ENCODE measurements around the gene SIGLEC15. TPM values are rescaled to one million over a fixed set of nuclear protein-coding genes. Genes with fewer than 3 reads are reported as not detected.

SIGLEC15 gene
- total RNA-seq, 2 experiments from 2014 or later: not detected

DNA sequence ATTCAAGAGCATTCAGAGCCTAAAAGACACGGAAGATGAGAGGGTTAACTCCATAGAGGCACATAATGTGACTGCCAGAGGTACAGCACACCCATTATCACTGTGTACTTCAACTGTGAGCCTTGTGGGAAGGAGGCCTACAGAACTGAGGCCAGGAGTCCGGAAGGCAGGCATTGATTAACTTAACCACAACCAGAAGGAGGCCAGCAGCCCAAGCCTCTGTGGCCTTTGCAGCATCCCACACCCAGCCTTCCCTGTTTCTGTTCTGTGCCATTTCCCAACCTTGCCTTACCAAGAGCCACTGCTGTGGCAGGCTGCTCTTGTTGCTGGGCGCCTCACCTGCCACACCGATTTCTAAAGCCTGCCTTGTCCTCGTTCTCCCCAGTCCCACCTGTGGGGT, 27.2 kb downstream of the SIGLEC15 start:
- H3K36me3 ChIP-seq (ENCODE audit: insufficient read depth, low read length): no peaks in the 10 kb centered on the region
- no peak overlapping the region for H2AFZ ChIP-seq (ENCODE audit: low read length)
- no TSS peak for BruUV-seq (replicated peaks)
- H4K20me1 ChIP-seq (ENCODE audit: insufficient read depth, low read length): no peaks in the 10 kb centered on the region
- H3K9me3 ChIP-seq (ENCODE audit: low read length): no peaks in the 10 kb centered on the region
- no peak overlapping the region for H3K27ac ChIP-seq (ENCODE audit: low read depth, low read length, poor library complexity, severe bottlenecking)
- POLR2A ChIA-PET: no interaction called here
- H3K4me3 ChIP-seq (ENCODE audit: low read depth, low read length, poor library complexity, severe bottlenecking): no peak overlapping the region
- H3K4me1 ChIP-seq (ENCODE audit: insufficient read depth, low read length, poor library complexity, severe bottlenecking): no peaks in the 10 kb centered on the region
- DNase-seq (ENCODE audit: low spot score): no peak
- intact Hi-C loops (cut with micrococcal nuclease; ENCODE audit: unreplicated experiment): no loop called here
- TF ChIP-seq, protein P1, sequence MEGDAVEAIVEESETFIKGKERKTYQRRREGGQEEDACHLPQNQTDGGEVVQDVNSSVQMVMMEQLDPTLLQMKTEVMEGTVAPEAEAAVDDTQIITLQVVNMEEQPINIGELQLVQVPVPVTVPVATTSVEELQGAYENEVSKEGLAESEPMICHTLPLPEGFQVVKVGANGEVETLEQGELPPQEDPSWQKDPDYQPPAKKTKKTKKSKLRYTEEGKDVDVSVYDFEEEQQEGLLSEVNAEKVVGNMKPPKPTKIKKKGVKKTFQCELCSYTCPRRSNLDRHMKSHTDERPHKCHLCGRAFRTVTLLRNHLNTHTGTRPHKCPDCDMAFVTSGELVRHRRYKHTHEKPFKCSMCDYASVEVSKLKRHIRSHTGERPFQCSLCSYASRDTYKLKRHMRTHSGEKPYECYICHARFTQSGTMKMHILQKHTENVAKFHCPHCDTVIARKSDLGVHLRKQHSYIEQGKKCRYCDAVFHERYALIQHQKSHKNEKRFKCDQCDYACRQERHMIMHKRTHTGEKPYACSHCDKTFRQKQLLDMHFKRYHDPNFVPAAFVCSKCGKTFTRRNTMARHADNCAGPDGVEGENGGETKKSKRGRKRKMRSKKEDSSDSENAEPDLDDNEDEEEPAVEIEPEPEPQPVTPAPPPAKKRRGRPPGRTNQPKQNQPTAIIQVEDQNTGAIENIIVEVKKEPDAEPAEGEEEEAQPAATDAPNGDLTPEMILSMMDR (conservative IDR thresholded peaks at IDR 0.05; ENCODE audit: low read length): no peak
- no peak for TF ChIP-seq EZH2phosphoT487 (IDR thresholded peaks at IDR 0.05; ENCODE audit: borderline replicate concordance, low read depth, low read length)
- no peaks in the 10 kb centered on the region for H3K9me2 ChIP-seq (ENCODE audit: insufficient read depth, low read length)
- no peaks in the 10 kb centered on the region for H3K79me2 ChIP-seq (ENCODE audit: insufficient read depth, low read depth, low read length)
- no peak overlapping the region for H3K4me2 ChIP-seq (ENCODE audit: low read length)
- CTCF ChIA-PET (ENCODE audit: unreplicated experiment): no interaction called here

DNA sequence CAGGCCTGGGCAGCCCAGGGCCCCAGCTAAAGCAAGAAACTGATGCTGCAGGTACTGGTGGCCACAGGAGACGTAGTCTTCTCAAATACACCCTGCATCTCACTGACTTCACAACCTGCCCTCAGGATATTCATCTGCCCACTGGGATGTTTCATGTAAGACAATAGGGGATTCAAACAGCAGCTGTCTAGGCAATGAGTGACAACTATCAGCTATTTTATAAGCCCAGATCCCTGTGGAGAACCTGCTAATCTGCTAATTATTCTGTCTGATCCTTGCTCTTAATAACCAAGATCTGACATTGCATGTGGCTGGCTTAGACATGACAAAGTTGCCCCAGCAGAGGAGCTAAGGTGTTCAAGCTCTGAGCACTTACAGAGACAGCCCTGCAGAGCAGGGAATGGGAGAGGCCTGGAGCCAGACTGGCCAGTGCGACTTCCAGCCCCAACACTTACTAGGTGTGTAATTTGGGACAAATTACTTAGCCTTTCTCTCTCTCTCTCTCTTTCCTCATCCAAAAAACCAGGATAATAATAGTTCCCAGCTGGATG, 28.6 kb downstream of the SIGLEC15 start:
- CTCF ChIA-PET (ENCODE audit: unreplicated experiment): no interaction called here
- BruUV-seq (replicated peaks): no TSS peak
- H3K9me3 ChIP-seq (ENCODE audit: low read length): no peaks in the 10 kb centered on the region
- POLR2A ChIA-PET: no interaction called here
- H4K20me1 ChIP-seq (ENCODE audit: insufficient read depth, low read length): no peaks in the 10 kb centered on the region
- H3K36me3 ChIP-seq (ENCODE audit: insufficient read depth, low read length): peaks cover 3% of the 10 kb centered on the region; the same call in 1 of the 2 replicates
- H2AFZ ChIP-seq (ENCODE audit: low read length): no peak overlapping the region
- no peak overlapping the region for H3K4me3 ChIP-seq (ENCODE audit: low read depth, low read length, poor library complexity, severe bottlenecking)
- TF ChIP-seq EZH2phosphoT487 (IDR thresholded peaks at IDR 0.05; ENCODE audit: borderline replicate concordance, low read depth, low read length): no peak
- TF ChIP-seq, protein P1 (conservative IDR thresholded peaks at IDR 0.05; ENCODE audit: low read length): no peak
- H3K4me2 ChIP-seq (ENCODE audit: low read length): no peak overlapping the region
- no peaks in the 10 kb centered on the region for H3K9me2 ChIP-seq (ENCODE audit: insufficient read depth, low read length)
- intact Hi-C loops (cut with micrococcal nuclease; ENCODE audit: unreplicated experiment): no loop called here
- H3K27ac ChIP-seq (ENCODE audit: low read depth, low read length, poor library complexity, severe bottlenecking): no peak overlapping the region
- no peak for DNase-seq (ENCODE audit: low spot score)
- no peaks in the 10 kb centered on the region for H3K4me1 ChIP-seq (ENCODE audit: insufficient read depth, low read length, poor library complexity, severe bottlenecking)
- H3K79me2 ChIP-seq (ENCODE audit: insufficient read depth, low read depth, low read length): no peaks in the 10 kb centered on the region

DNA sequence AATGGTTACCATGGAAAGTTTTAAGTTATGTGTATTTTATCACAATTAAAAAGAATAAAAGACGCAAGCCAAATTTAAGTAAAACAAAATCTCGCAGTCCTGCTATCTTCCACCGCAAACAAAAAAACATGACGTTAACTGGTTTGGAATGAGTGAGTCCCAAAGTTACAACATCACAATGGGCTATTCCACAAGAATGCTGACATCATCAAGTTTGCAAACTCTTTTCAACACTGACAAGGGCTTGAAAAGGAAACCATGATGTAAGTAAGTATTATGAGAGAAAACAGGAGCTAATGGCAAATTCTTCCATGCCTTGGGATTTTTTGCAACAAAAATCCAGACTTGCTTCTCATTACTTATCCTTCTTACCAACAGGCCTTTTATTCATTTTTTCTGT, 31.1 kb downstream of the SIGLEC15 start:
- peaks cover 6% of the 10 kb centered on the region; the same call in 1 of the 2 replicates for H3K36me3 ChIP-seq (ENCODE audit: insufficient read depth, low read length)
- no peak overlapping the region for H3K4me3 ChIP-seq (ENCODE audit: low read depth, low read length, poor library complexity, severe bottlenecking)
- no peak overlapping the region for H3K4me2 ChIP-seq (ENCODE audit: low read length)
- intact Hi-C loops (cut with micrococcal nuclease; ENCODE audit: unreplicated experiment): no loop called here
- POLR2A ChIA-PET: no interaction called here
- H2AFZ ChIP-seq (ENCODE audit: low read length): no peak overlapping the region
- DNase-seq (ENCODE audit: low spot score): no peak
- no peaks in the 10 kb centered on the region for H4K20me1 ChIP-seq (ENCODE audit: insufficient read depth, low read length)
- no TSS peak for BruUV-seq (replicated peaks)
- H3K9me2 ChIP-seq (ENCODE audit: insufficient read depth, low read length): no peaks in the 10 kb centered on the region
- H3K9me3 ChIP-seq (ENCODE audit: low read length): no peaks in the 10 kb centered on the region
- no peak overlapping the region for H3K27ac ChIP-seq (ENCODE audit: low read depth, low read length, poor library complexity, severe bottlenecking)
- H3K4me1 ChIP-seq (ENCODE audit: insufficient read depth, low read length, poor library complexity, severe bottlenecking): no peaks in the 10 kb centered on the region
- H3K79me2 ChIP-seq (ENCODE audit: insufficient read depth, low read depth, low read length): no peaks in the 10 kb centered on the region
- CTCF ChIA-PET (ENCODE audit: unreplicated experiment): no interaction called here
- no peak for TF ChIP-seq EZH2phosphoT487 (IDR thresholded peaks at IDR 0.05; ENCODE audit: borderline replicate concordance, low read depth, low read length)
- TF ChIP-seq, protein P1 (conservative IDR thresholded peaks at IDR 0.05; ENCODE audit: low read length): no peak
